Keratinocyte (primary cell): ENCODE results near the gene RHBDD1. TPM values are rescaled to one million over a fixed set of nuclear protein-coding genes. Genes with fewer than 3 reads are reported as not detected.

ENCODE experiments used
- DNase-seq: peaks from one replicate; pipeline ENCODE4 v3.0.0-alpha.2; 2011; ENCODE audit warnings: low read depth, missing footprints, low spot score
- FAIRE-seq: peaks from 2 replicates; lab custom pipeline; 2011; peaks lifted over from hg19 to GRCh38; lab: Jason Lieb, UNC
- H2AFZ ChIP-seq: 2 replicates; pipeline ENCODE4 v1.6.0; 2012; ENCODE audit warnings: low read length, control low read depth, inconsistent platforms; ENCODE audit not compliant: control insufficient read depth
- H3K27ac ChIP-seq: 2 replicates; pipeline ENCODE4 v1.5.1; 2011; ENCODE audit warnings: low read length; ENCODE audit not compliant: control insufficient read depth, insufficient read depth
- H3K27me3 ChIP-seq: 3 replicates; pipeline ENCODE4 v1.6.0; 2011; ENCODE audit warnings: low read length; ENCODE audit not compliant: control insufficient read depth, insufficient read depth; ENCODE audit errors: extremely low read depth
- H3K36me3 ChIP-seq, 2 experiments: 2 replicates in 1 of 2; 3 replicates in 1 of 2; pipeline ENCODE4 v1.5.1; 2011; ENCODE audit warnings: low read length in 2 of 2, mild to moderate bottlenecking in 1 of 2; ENCODE audit not compliant: control insufficient read depth in 2 of 2, insufficient read depth in 2 of 2; ENCODE audit errors: extremely low read depth in 1 of 2
- H3K4me1 ChIP-seq: 3 replicates; pipeline ENCODE4 v1.5.1; 2011; ENCODE audit warnings: low read length; ENCODE audit not compliant: control insufficient read depth, insufficient read depth; ENCODE audit errors: extremely low read depth
- H3K4me2 ChIP-seq: 3 replicates; pipeline ENCODE4 v1.6.0; 2011; ENCODE audit warnings: low read depth, low read length; ENCODE audit not compliant: control insufficient read depth, insufficient read depth; ENCODE audit errors: extremely low read depth
- H3K4me3 ChIP-seq, 3 experiments: fragments of 200-600 bp in 1 of 3; sonication (generic) in 1 of 3; 2 replicates in 2 of 3; 3 replicates in 1 of 3; pipeline ENCODE4 v1.5.1; 2011 to 2016; ENCODE audit warnings: low read length in 3 of 3, mild to moderate bottlenecking in 3 of 3, control low read depth in 2 of 3, inconsistent platforms in 1 of 3, low read depth in 1 of 3, mixed read lengths in 1 of 3, mixed run types in 1 of 3, moderate library complexity in 1 of 3; ENCODE audit not compliant: control insufficient read depth in 2 of 3, insufficient read depth in 2 of 3; ENCODE audit errors: extremely low read depth in 1 of 3
- H3K79me2 ChIP-seq: 2 replicates; pipeline ENCODE4 v1.6.0; 2012; ENCODE audit warnings: low read length; ENCODE audit not compliant: control insufficient read depth, insufficient read depth
- H3K9ac ChIP-seq: 3 replicates; pipeline ENCODE4 v1.6.0; 2011; ENCODE audit warnings: low read length; ENCODE audit not compliant: control insufficient read depth, insufficient read depth; ENCODE audit errors: extremely low read depth
- H3K9me1 ChIP-seq: 3 replicates; pipeline ENCODE4 v1.6.0; 2011; ENCODE audit warnings: low read length; ENCODE audit not compliant: control insufficient read depth, insufficient read depth; ENCODE audit errors: extremely low read depth
- H3K9me3 ChIP-seq: 2 replicates; pipeline ENCODE4 v1.5.1; 2012; ENCODE audit warnings: low read depth, low read length; ENCODE audit not compliant: control insufficient read depth
- H4K20me1 ChIP-seq: 3 replicates; pipeline ENCODE4 v1.6.0; 2011; ENCODE audit warnings: low read length; ENCODE audit not compliant: control insufficient read depth, insufficient read depth; ENCODE audit errors: extremely low read depth
- CTCF ChIP-seq, 3 experiments: IDR thresholded peaks in 1 of 3; conservative IDR thresholded peaks in 1 of 3; optimal IDR thresholded peaks in 1 of 3; 2 replicates in 2 of 3; 3 replicates in 1 of 3; pipeline versions ENCODE3 to v1.5.1; 2011; ENCODE audit warnings: low read length in 3 of 3, mild to moderate bottlenecking in 3 of 3, moderate library complexity in 2 of 3, control low read depth in 1 of 3, inconsistent platforms in 1 of 3; ENCODE audit not compliant: insufficient read depth in 2 of 3; ENCODE audit errors: extremely low read depth in 1 of 3
- EZH2 ChIP-seq: IDR thresholded peaks from one replicate; pipeline ENCODE4 v1.6.1; 2012; ENCODE audit warnings: inconsistent platforms, mild to moderate bottlenecking, low read length, moderate library complexity
- dilution Hi-C: fragments of 300-500 bp; cut with MboI; formaldehyde crosslinking; loops from one replicate; pipeline ENCODE4 v1.7.0; 2020; ENCODE audit warnings: low sequenced_read_pairs; ENCODE audit not compliant: extremely low pct_ligation_motif_present
- polyA plus RNA-seq, 5 experiments: library from polyadenylated mRNA; depleted of rRNA in 3 of 5; stranded (reverse) in 3 of 5; stranded (forward) in 1 of 5; unstranded in 1 of 5; fragments of >200 nt; gene quantifications; 1 replicate in 1 of 5; 2 replicates in 3 of 5; 3 replicates in 1 of 5; pipeline versions ENCODE4 v1.2.1 to v1.2.3, GENCODE V29; 2011 to 2012; ENCODE audit warnings: missing spikeins in 2 of 5, low read depth in 1 of 5, low replicate concordance in 1 of 5

The RHBDD1 gene
- polyA plus RNA-seq, 1 donor (not counting 4 experiments of a cell fraction or from before 2014, with no cell fraction given): 27.8 TPM

- Histone ChIP-seq H3K79me2 (no peaks in the 10 kb centered on the region), H3K9me1 (no peaks in the 10 kb centered on the region), H3K4me1 (no peaks in the 10 kb centered on the region), H3K4me2 (no peak overlapping the region), H3K27ac (no peak overlapping the region), H3K9me3 (no peaks in the 10 kb centered on the region), H2AFZ (no peak overlapping the region), H3K9ac (no peak overlapping the region), H3K4me3 (no peak overlapping the region), H3K36me3 (peaks cover 0 to 3% of the 10 kb centered on the region in 2 experiments), H4K20me1 (no peaks in the 10 kb centered on the region), H3K27me3 (no peaks in the 10 kb centered on the region)
- FAIRE-seq (no peak), DNase-seq (no peak)
- no peak for TF ChIP-seq EZH2
- no peak for TF ChIP-seq CTCF (optimal IDR thresholded peaks at IDR 0.05 in 1 of 3, IDR thresholded peaks at IDR 0.05 in 1 of 3, conservative IDR thresholded peaks at IDR 0.05 in 1 of 3; ENCODE audit: extremely low read depth in 1 of 3, insufficient read depth in 2 of 3, low read length in 3 of 3)
- dilution Hi-C loops: no loop called here
Observed at GRCh38 chr2:226994775-226995174, 158.9 kb downstream of the RHBDD1 start.

- H2AFZ ChIP-seq: no peak overlapping the region
- TF ChIP-seq EZH2 (no peak), CTCF (optimal IDR thresholded peaks at IDR 0.05 in 1 of 3, IDR thresholded peaks at IDR 0.05 in 1 of 3, conservative IDR thresholded peaks at IDR 0.05 in 1 of 3; ENCODE audit: extremely low read depth in 1 of 3, insufficient read depth in 2 of 3, low read length in 3 of 3) (no peak)
- H3K9me3 ChIP-seq: no peaks in the 10 kb centered on the region
- no peaks in the 10 kb centered on the region for H4K20me1 ChIP-seq
- no peaks in the 10 kb centered on the region for H3K4me1 ChIP-seq
- H3K36me3 ChIP-seq: peaks cover 0 to 3% of the 10 kb centered on the region in 2 experiments
- no peaks in the 10 kb centered on the region for H3K9me1 ChIP-seq
- DNase-seq (no peak), FAIRE-seq (no peak)
- no peaks in the 10 kb centered on the region for H3K27me3 ChIP-seq
- no peak overlapping the region for H3K27ac ChIP-seq
- H3K9ac ChIP-seq: no peak overlapping the region
- H3K79me2 ChIP-seq: no peaks in the 10 kb centered on the region
- H3K4me3 ChIP-seq: no peak overlapping the region
- no peak overlapping the region for H3K4me2 ChIP-seq
- dilution Hi-C loops: no loop called here
Observed at GRCh38 chr2:226995625-226996041, 159.8 kb downstream of the RHBDD1 start.
